ENCODE data around the gene MAP3K19.
"Not testable (repeated sequence)": the region's sequence is repeated elsewhere in the genome, so short reads cannot be mapped to it uniquely, and the experiment has no call there.

MAP3K19 gene, protein sequence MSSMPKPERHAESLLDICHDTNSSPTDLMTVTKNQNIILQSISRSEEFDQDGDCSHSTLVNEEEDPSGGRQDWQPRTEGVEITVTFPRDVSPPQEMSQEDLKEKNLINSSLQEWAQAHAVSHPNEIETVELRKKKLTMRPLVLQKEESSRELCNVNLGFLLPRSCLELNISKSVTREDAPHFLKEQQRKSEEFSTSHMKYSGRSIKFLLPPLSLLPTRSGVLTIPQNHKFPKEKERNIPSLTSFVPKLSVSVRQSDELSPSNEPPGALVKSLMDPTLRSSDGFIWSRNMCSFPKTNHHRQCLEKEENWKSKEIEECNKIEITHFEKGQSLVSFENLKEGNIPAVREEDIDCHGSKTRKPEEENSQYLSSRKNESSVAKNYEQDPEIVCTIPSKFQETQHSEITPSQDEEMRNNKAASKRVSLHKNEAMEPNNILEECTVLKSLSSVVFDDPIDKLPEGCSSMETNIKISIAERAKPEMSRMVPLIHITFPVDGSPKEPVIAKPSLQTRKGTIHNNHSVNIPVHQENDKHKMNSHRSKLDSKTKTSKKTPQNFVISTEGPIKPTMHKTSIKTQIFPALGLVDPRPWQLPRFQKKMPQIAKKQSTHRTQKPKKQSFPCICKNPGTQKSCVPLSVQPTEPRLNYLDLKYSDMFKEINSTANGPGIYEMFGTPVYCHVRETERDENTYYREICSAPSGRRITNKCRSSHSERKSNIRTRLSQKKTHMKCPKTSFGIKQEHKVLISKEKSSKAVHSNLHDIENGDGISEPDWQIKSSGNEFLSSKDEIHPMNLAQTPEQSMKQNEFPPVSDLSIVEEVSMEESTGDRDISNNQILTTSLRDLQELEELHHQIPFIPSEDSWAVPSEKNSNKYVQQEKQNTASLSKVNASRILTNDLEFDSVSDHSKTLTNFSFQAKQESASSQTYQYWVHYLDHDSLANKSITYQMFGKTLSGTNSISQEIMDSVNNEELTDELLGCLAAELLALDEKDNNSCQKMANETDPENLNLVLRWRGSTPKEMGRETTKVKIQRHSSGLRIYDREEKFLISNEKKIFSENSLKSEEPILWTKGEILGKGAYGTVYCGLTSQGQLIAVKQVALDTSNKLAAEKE (N-terminal part only)

DNA sequence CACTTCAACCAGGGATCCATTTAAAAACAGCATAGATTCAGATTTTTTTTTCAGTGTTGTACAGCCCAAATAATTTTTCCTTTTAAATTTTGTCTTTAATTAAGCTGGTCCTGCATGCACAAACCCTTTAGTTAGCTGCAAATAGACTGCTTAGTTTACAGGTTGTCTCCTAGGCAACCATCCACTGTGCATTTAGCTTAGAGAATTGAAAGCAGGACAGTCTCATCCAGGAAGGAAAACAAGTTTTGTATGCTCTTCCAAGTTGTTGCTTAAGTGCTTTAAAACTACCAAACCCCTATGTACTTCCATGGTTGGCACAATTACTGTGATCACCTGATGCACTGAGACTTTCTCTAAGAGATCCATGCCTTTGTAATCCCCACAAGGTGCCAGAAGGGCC is at the start of gene MAP3K19:
TSS of gene MAP3K19 (minus strand) at position 148 of the 400 bp plus-strand sequence. CDS start 22,800 bp downstream, outside the sequence.
- DNase-seq = no peak

DNA sequence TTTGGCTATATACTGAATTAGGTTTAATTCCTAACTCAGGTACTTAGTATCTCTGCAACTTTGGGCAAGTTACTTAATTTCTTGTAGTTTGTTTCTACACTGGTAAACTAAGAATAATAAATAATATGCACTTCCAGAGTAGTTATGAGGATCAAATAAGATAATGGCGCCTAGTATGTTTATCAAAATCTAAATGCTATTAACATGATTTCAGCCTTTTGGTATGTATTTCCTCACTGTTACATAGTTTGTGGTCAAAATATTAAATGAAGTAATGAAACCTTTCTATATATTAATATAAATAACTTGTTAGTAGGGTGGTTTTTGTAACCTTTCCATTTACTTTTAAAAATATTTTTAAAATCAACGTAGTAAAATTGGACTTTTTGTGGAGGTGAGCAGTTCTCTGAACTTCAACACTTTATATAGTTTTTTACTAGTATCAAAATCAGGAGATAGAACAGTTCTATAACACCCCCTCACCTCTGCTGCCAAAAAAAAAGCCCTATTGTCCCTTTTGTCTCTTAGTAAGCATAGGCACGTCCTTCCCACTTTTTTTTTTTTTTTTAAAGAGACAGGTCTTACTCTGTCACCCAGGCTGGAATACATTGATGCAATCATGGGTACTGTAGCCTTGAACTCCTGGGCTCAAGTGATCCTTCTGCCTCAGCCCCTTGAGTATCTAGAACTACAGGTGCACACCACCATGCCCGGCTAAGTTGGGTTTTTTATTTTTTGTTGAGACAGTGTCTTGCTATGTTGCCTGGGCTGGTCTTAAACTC is 49.6 kb upstream of the MAP3K19 start:
- no peak for DNase-seq

DNA sequence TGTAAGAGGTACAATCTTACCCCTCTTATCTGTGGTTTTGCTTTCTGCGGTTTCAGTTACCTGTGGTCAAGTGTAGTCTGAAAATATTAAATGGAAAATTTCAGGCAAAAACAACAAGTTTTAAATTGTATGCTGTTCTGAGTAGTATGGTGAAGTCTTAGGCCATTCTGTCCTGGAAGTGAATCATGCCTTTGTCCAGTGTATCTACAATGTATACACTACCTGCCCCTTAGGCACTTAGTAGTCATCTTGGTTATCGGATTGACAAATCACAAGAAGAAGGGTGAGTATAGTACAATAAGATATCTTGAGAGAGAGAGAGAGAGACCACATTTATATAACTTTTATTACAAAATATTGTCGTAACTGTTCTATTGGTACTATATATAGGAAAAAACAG is 48.3 kb upstream of the MAP3K19 start:
- DNase-seq = no peak

DNA sequence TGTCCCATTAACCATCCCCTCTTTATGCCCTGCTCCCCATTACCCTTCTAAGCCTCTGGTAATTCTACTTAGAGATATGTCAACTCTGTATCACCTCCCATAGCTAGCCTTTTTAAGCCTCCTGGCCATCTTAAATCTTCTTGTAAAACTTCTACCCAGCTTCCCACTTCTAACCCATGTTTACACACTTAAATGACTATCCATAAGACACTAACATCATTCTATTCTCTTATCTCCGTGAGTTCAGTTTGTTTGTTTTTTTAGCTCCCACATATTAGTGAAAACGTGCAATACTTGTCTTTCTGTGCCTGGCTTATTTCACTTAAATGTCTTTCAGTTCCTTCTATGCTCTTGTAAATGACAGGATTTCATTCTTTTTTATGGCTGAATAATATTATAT is 47.3 kb upstream of the MAP3K19 start:
- no peak for DNase-seq

DNA sequence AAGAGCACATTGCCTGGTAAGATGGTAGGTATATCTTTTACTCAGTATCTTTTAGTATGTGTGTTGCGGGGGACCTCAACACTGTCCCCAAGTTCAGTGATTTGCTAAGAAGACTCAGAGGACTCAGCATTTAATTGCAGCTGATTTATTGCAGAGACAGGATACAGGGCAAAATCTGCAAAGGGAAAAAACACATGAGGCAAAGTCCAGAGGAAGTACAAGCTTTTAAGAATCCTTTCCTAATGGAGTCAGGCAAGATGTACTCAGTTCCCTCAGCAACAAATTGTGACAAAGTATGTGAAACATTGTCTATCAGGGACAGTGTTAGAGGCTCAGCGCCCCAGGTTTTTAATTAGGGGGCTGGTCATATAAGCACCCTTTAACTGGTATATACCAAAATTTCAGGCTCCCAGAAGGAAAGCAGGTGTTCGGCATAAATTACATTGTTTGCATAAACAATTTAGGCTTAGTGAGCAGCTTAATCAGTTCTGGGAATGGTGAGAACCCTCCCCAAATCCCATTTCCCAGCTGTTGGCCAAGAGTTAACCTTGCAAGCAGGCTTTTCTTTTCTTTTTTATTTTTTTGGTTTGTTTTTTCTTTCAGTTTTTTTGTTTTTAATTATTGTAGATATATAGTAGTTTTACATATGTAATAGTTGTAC is 46.6 kb upstream of the MAP3K19 start:
- DNase-seq = no peak

DNA sequence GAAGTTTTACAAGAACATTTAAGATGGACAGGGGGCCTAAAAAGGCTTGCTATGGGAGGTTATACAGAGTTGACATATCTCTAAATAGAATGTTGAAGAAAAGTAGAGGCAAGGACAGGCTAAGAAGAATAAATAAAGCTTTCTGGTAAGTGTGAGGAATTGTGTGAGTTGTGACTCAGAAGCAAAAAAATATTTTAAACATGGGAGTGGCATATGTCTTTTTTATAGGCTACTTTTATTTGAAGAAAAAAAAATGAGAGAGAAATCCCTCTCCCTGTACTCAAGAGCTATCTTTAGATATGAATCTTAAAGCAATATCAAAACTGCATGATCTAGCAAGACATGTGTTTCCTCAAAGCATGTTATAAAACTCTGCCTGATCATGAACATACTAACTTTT is 45.9 kb upstream of the MAP3K19 start:
- no peak for DNase-seq

DNA sequence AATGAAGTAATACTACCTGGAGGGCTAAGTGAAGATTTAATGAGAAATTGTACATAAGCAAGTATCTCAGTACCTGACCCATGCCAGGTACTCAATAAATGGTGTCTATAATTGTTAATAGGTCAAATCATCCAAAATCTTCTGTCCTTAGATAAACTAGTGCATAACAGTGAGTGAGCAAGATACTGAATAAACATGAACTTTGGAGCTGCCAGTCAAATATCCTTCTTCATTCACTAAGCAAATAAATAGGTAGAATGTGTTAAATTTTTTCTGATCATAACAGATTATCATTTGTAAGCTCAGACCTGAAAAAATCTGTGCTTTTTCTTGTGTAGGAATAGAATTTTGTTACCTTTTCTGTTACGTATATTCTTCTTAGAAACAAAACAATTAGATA is 44.4 kb upstream of the MAP3K19 start:
- DNase-seq = no peak

DNA sequence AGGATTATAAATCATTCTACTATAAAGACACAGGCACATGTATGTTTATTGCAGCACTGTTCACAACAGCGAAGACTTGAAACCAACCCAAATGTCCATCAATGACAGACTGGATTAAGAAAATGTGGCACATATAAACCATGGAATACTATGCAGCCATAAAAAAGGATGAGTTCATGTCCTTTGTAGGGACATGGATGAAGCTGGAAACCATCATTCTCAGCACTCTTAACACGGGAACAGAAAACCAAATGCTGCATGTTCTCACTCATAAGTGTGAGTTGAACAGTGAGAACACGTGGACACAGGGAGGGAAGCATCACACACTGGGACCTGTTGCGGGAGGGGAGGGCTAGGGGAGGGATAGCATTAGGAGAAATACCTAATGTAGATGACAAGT is 42.4 kb upstream of the MAP3K19 start:
- DNase-seq = not testable (repeated sequence)

DNA sequence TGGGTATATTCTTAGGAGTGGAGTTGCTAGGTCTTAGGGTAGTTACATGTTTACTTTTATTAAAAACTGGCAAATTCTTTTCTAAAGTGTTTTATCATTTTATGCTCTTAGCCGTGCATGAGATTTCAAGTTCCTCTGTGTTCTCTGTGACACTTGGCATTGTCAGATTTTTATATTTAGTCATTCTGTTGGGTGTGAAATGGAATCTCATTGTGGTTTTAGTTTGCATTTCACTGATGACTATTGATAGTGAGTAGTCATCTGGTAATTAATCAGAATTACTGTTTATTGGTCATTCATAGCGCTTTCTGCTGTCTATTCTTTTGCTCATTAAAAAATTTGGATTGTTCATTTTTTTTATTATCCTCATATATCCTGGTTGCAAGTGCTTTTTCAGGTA is 39.0 kb upstream of the MAP3K19 start:
- DNase-seq = no peak

DNA sequence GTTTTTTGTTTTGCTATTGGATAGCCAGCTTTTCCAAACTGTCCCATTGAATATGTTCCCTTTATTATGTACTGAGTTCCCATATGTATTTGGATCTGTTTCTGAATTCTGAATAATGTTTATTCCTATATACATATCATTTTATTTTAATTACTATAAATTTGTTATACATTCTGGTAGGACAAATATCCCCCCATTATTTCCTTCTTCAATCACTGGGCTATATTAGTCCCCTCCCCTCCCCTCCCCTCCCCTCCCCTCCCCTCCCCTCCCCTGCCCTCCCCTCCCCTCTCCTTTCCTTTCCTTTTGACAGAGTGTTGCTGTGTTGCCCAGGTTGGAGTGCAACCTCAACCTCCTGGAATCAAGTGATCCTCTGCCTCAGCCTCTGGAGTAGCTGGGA is 31.2 kb upstream of the MAP3K19 start:
- DNase-seq = no peak

DNA sequence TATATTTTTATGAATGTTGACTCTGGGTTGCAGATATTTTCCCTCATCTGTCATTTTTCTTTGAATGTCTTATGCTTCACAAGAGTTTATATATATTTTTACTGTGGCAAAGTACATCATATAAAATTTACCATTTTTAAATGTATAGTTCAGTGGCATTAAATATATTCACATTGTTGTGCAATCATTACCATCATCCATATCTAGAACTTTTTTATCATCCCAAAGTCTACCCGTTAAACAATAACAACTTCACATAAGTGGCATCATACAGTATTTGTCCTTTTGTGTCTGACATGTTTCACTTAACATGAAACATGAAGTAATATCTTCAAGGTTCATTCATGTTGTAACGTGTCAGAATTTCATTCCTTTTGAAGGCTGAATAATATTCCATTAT is 29.3 kb upstream of the MAP3K19 start:
- no peak for DNase-seq

DNA sequence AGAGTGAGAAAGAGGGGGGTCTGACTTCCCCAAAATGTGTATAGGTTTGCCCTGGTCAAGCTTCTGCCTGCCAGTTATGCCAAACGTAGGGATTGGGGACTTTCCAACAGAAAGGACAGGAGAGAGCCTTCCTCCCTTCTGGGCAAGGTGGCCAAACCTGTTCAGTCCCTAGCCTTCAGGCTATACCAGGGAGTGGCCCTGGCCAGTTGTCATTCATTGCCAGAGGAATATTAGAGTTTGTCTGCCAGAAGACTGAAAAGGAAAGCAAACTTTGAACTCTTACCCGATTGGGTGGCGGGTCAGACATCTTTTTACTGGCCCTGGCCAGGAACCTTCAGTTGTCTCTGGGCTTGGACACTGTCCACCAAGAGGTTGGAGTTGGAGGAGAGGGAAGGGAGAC is 27.0 kb upstream of the MAP3K19 start:
- no peak for DNase-seq

DNA sequence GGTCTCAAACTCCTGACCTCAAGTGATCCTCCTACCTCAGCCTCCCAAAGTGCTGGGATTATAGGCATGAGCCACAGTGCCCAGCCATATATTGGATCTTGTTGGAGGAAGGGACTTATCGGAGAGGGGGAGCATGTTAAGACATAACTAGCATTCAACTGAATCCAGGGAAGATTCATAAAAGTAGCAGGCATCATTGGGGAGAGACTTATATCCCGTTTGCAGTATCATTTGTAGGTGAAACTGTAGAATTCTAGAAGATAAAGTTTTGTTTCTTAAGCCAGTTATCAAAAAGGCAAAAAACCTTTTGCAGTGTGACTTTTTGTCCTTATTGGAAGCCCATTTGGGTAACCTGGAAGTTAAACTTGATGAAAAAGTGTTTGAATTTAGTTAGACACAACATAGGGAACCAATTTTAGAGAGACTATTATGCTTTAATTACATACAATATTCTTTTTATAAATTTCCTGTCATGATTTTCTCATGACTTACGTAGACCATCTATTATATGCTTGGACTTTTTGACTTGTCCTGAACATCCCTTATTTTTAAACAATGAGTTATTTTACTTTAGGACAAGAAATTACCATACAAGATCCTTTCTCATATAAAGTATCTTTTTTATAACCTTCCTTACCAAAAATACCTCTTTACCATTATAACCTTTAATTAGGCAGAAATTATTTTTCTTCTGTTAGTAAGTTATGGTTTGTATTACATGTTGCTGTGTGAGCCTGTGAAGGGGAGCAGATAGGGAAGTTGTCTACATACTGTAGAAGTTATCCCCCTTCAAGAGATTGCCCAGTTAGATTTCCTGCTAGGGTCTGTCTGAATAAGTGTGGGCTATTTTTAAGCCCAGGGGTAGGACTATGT is 25.1 kb upstream of the MAP3K19 start:
- no peak for DNase-seq

DNA sequence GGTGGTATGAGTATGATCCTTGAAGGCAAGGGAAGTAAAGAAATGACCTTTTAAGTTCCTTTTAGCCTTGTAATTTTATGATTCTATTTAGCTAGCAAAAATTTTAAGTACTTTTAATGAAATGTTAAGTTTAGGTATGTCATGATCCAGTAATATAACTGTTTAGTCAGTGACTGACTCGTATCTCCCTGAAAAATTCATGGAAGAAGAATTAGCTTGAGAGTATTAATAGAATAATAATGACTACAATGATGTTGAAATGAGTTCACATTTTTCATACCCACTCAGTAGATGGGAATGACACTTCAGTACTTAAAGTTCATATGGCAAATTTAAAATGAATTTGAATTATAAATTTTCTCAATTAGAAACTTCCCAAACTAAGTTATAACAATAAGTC is 19.5 kb upstream of the MAP3K19 start:
- no peak for DNase-seq

DNA sequence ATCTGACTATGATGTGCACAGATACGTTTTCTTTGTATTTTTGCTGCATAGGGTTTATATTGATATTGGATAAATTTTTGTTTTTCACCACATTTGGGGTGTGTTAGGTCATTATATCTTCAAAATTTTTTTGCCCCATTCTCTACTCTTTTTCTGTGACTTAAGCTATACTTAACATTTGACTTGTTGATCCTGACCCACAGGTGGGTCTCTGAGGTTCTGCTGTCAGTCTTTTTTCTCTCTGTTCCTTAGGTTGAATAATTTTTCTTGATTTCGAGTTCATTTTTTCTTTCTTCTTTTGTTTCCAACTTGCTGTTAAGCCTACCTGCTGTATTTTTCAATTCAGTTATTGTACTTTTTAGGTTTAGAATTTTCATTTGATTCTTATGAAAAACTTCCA is 16.9 kb upstream of the MAP3K19 start:
- DNase-seq = no peak

DNA sequence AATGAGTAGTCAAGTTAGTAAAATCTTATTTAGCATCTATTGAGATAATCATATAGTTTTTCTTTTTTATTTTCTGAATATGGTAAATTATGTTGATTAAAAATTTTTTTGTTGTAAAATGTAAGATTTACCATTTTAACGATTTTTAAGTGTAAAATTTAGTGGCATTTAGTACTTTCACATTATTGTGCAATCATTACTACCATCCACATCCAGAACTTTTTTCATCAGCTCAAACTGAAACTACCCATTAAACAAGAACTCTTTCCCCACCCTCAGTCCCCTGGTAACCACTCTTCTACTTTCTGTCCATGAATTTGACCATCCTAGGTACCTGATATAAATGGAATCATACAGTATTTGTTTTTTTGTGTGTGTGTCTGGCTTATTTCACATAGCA is 16.0 kb upstream of the MAP3K19 start:
- no peak for DNase-seq

DNA sequence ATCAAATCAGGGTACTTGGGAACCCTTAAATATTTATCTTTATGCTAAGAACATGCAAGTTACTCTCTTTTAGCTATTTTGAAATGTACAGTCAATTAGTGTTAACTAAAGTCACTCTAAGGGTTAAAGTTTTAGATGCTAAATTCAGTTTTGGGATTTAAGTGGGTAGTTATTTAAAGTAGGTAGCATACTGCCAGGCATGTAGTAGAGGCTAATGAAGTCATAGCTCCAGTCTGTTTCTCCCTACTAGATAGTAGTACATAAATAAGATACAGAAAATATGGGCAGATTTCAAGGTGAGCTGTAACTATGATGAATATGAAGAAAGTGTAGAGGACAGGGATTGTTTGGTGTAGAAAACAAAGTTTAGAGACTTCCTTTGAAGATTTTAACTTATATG is 12.3 kb upstream of the MAP3K19 start:
- DNase-seq = no peak

DNA sequence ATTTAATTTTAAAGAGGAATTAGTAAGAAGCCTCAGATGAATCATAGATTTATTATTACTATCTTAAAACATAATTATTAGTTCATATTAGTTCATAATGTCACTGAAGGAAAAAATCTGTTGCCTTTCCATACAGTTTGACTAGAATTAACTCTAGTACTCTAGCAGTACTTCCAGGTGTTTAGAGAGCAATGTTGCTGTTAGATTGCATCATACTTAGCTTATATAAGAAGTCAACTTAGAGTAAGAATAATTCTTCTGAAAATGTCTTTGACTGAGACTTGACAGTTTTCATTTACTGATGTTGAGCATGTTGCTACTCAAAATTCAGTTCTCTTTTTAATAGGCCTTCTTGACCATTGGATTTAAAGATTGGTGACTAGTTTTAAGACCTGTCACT is 9.5 kb upstream of the MAP3K19 start:
- no peak for DNase-seq

DNA sequence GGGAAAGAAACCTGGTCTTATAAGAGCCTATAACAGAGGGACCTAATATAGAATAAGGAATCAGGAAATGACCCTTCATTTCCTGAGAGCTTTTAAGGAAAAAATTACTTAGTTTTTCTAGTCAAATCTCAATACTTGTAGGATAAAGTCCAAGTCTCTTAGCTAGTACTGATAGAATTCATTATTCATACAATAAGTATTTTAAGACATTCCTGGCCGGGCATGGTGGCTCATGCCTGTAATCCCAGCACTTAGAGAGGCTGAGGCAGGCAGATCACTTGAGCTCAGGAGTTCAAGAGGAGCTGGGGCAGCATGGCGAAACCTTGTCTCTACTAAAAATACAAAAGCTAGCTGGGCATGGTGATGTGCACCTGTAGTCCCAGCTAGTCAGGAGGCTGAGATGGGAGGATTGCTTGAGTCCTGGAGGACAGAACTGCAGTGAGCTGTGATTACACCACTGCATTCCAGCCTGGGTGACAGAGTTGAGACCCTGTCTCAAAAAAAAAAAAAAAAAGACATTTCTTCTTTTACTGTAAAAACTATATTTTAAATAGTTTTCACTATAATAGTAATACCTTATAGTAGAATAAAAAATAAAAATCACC is 8.0 kb upstream of the MAP3K19 start:
- DNase-seq = no peak

DNA sequence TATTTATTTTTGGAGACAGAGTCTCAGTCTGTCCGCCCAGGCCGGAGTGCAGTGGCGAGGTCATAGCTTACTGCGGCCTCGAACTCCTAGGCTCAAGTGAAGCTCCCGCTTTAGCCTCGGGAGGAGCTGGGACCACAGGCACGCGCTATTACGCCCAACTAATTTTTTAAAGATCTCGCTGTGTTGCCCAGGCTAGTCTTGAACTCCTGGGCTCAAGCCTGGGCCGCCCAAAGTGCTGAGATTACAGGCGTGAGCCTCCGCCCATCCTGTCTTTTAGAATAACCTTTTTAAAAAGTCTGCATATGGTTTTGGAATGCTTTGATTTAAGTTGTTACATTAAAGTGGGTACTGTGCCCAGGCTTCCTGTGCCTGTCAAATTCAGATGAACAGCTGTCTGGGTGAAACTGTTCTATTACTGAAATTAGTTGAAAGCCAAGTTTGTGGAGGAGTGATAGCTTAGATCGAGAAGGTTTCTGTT is 5.8 kb upstream of the MAP3K19 start:
- DNase-seq = no peak
